Neural cell (in vitro differentiated cells): ENCODE results near the gene MATN3.

Experiments used
- CTCF ChIP-seq: fragments of 450-650 bp; IDR thresholded peaks from 2 replicates; pipeline ENCODE4 v1.5.1; 2014; ENCODE audit warnings: antibody characterized with exemption, mild to moderate bottlenecking, moderate library complexity; ENCODE audit not compliant: poor library complexity, severe bottlenecking
- EP300 ChIP-seq: fragments of 450-650 bp; conservative IDR thresholded peaks from 2 replicates; pipeline ENCODE4 v1.6.1; 2014; ENCODE audit warnings: antibody characterized with exemption, mild to moderate bottlenecking, moderate library complexity; ENCODE audit not compliant: poor library complexity, severe bottlenecking
- EZH2 ChIP-seq: fragments of 200-600, 300-800 bp; shearing (Covaris generic), sonication (generic); IDR thresholded peaks from 2 replicates; pipeline ENCODE4 v1.6.1; 2014; ENCODE audit warnings: antibody characterized with exemption, low read length, borderline replicate concordance, mild to moderate bottlenecking; ENCODE audit not compliant: insufficient read depth, poor library complexity, severe bottlenecking
- POLR2AphosphoS5 ChIP-seq: IDR thresholded peaks from 2 replicates; pipeline ENCODE4 v1.6.1; 2012
- RAD21 ChIP-seq: fragments of 450-650 bp; conservative IDR thresholded peaks from 2 replicates; pipeline ENCODE4 v1.6.1; 2014; ENCODE audit warnings: antibody characterized with exemption, mild to moderate bottlenecking, moderate library complexity
- REST ChIP-seq: IDR thresholded peaks from 2 replicates; pipeline ENCODE4 v1.6.1; 2012; ENCODE audit warnings: borderline replicate concordance
- TAF1 ChIP-seq: IDR thresholded peaks from 2 replicates; pipeline ENCODE4 v1.6.1; 2012; ENCODE audit warnings: low read depth

- TF ChIP-seq CTCF (no peak), EZH2 (no peak), POLR2AphosphoS5 (no peak), TAF1 (no peak), EP300 (no peak), REST (no peak), RAD21 (no peak)
Measured at GRCh38 chr2:20008703-20009102, 3.8 kb downstream of the MATN3 start.
